ENCODE results near the gene PALLD.

PALLD gene

DNA sequence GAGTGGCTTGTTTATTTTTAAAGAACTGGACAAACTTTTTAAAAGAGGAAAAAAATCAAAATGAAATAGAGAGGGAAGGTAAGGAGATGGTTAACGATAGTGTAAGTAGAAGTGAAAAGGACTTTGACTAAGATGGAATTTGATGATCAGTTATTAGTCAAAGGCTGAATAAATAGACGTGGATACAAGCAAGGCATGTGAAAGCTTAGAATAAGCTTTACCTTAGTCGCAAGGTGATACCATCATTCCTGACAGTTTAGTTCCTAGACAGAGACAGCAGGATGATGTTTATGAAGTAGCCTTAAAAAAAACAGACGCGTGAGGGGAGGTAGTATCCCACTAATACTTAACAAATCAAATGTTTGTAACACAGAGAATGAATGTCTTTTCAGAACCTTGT lies 97.3 kb downstream of the PALLD start:
- DNase-seq: no peak

DNA sequence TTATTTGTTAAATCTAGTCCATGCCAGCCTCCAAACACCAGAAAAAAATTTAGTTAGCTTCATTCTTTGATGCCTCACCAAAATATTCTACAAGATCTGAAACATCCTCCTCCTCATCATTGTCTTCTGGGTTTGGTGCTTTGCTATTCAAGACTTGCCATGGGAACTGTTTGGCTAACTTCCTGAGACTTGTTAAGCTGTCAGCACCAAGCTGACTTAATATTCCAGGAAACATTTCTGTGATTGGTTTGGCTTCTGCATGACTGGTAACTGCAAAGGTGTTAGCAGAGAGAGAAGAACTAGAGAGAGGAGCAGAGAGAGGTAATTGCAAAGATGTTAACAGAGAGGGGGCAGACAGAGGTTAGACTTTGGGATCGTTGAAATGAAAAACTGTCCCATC lies 101.3 kb downstream of the PALLD start:
- DNase-seq: no peak

GRCh38 chr4:168600796-168601583 lies 104.1 kb downstream of the PALLD start:
- DNase-seq: no peak

GRCh38 chr4:168601899-168602298 lies 105.0 kb downstream of the PALLD start:
- no peak for DNase-seq

DNA sequence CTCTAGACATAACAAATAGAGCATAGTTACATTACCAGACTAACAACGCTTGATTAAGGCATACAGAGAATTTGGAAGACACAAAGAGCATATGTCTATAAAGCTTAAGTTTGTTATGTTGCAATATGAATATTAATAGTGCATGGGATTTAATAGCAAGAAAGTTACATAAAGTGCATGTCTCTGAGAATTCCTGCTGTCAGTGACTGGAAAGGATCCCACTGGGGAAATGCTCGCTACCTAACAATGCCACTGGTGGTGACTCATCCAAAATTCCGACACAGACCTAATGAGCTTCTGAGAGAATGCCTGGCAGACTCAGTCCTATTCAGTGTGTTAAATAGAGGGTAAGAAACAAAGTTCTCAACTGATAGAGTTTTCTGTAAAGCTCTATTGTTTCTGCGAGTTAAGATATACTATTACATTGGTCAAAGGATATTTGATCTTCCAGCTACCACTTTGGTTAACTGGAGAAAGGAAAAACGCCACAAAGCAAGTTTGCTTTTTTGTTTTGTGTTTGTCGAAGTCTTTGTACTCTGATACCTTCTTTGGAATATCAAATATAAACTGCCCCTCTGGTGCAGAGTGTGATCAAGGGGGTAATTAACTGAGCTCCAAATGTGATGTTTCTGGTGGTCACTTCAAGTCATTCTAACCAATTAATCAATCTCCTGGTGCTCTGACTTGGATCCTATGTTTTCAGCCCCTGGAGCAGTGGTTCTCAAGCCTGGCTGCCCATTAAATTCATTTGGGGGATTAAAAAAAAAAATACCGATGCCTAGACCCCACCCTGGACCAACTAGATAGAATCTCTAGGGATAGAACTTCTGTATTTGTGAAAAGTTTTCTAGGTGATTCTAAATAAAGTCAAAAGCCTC lies 107.9 kb downstream of the PALLD start:
- no peak for DNase-seq

GRCh38 chr4:168605411-168605810 lies 108.6 kb downstream of the PALLD start:
- no peak for DNase-seq

- DNase-seq: no peak
Observed at GRCh38 chr4:168607215-168607614, 110.4 kb downstream of the PALLD start.

- DNase-seq: no peak
Observed at GRCh38 chr4:168608771-168609170, 111.9 kb downstream of the PALLD start.

- DNase-seq: no peak
Observed at GRCh38 chr4:168609369-168609768, 112.5 kb downstream of the PALLD start.

GRCh38 chr4:168610911-168611530 lies 114.2 kb downstream of the PALLD start:
- DNase-seq: no peak

- DNase-seq: no peak
Observed at GRCh38 chr4:168612450-168613135, 115.7 kb downstream of the PALLD start.

DNA sequence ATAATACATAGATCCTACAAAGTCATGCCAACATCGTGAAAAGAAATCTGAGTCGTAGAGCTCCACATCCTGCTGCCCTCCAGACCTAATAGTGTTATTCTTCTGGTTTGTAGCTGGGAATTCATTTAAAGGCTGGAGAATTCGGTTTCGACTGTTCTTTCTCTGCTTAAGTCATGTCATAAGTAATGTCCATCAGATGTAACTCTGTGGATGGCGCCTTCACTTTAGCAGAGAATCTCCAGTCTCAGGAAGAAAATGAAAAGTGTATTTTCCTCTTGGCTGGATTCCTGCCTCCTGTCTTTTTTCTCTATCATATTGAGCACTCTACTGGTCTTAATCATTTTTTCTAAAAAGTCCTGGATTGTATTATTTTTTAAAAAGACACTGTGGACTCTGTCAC lies 117.0 kb downstream of the PALLD start:
- no peak for DNase-seq

DNA sequence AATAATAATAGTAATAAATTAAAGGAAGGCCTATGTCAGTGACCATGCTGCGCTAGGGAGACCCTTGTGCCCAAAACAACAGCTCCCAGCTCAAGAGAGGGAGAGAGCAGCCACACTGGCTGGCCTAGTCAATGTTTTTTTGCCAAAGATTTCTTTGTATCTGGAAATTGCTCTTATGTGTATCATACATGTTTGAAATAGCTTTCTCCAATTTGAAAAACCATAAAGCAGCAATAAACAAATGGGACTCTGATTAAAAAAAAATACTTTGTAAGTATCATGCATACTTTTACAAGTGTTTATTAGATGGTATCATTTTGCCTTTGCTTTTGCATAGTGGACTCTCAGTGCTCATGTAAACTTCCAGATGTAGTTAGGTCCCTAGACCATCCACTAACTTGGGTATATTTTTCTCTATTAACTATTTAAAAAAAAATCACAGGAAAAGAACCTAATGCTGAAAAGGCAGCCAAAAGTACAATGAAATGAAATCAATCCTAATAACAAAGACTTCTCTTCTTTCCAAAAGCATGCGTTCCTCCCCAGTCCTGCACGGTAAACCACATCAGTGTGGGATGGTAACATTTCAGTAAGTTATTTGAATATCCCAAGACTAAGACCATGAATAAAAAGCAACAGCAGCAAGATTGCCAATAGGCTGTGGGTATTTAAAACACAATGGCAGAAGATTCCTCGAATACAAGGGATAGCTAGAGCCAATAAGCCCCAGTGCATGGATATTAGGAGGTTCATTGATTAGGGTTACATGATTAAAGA lies 117.6 kb downstream of the PALLD start:
- no peak for DNase-seq

DNA sequence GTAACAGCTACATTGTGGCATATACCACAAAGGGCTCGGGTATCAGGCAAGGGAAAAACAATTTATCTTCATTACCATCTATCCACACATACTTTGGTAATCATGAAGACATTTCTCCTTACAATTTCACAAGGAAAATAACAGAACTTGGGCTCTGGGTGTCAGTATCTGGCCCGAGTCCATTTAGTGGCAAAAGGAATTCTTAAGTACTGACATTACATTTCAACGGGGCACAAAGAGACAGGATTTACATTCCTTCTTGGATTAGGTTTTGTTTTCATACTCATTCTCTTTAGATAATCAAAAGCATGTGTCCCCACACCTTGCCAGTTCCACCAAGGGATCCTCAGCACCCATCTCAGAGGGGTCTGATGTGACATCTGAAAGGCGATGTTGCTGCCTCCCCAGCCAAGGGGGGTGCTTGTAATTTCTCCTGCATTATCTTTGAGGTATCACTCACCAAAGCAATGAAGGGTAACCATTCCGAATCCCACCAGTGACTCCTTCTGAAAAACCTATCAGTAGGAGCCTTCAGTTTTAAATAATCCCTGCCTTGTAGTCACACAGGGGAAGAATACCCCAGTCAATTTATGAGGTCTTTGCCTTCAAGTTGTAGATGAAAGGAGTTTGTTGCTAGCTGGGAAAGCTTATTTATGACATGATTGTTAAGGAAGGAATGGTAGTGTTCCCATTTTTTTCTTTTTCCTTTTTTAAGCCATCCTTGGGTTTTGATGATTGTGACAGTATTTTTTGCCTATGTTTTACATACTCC lies 118.6 kb downstream of the PALLD start:
- no peak for DNase-seq

DNA sequence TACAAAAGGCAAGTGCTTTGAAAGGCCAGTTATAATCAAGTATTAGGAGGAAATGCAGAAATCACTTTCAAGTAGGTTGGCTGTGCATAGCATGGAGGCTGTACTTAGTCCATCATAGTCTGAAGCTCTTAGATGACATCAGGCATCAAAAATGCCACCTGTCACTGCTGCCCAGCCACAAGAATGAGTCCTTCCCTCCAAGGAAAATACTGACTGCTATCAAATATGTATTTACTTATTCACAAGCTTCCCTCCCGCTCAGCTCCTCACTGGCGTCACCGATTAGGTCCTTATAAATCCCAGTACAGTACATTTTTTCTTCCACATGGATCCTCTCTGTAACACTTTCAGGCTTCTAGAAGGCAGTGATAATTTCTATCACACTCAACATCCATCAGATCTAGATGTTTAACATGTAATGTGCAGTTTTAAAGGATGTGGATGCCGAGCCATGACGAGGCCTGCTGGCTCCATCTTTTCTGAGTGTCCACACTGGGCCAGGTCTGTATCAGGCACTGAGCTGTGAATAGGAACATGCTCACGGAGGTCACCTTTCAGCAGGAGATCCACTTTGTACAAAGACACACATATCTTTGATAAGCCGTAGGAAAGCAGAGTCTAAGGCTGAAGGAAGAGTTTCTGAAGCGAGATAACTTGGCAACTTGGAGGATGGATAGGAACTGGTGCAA lies 121.9 kb downstream of the PALLD start:
- DNase-seq: no peak

DNA sequence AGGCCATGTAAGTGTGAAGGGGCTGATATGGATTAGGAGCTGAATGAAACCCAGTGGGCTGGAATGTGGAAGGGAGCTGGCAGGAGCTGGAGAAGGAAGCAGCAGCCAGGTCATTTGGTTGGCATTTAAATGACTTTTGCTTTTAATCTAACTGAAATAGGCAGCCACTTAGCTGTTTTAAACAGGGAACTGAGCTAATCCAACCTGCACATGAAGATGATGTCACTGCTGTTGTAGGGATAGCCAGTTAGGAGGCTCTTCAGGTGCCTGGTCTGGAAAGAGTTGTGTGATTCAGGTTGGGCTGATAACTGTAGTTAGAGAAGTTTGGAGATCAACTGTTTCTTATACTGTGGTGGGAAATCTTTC lies 122.4 kb downstream of the PALLD start:
- no peak for DNase-seq

- DNase-seq: no peak
Observed at GRCh38 chr4:168621806-168622589, 125.1 kb downstream of the PALLD start.

DNA sequence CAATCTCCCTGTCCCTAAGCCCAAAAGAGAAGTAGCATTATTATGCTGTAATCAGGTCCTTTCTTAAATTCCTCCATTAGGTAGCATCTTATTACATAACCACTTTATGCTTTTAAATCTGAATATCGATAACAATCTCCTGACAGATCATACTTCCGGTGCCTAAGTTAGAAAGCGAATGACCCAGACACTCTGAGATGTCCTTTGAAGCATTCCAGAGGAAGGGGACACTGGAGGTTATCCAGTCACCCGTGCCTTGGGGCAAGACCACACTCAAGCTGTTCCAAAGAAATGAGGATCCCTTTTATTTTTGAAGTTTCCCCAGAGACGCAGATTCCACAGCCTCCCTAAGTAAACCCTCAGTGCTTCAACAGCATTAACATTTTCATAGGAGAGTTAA lies 125.7 kb downstream of the PALLD start:
- no peak for DNase-seq

DNA sequence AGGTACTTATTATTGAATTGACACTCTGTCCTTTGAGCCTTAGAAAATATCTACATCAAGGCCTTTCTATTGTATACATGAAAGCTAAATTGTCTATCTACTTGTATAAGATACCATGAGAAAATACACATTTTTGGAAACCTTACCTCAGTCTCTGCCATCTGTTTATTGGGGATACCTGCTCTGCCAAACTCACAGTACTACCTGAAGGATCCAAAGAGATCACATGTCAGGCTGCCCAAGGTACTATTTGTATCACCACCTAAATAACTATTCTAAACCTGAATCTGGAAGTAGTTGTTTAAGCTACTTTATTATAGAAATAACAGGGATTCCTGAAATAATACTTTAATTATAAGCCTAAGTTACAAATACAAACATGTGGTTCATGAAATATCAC lies 126.2 kb downstream of the PALLD start:
- DNase-seq: no peak

GRCh38 chr4:168623484-168623883 lies 126.6 kb downstream of the PALLD start:
- DNase-seq: no peak

Measured in central memory CD4-positive, alpha-beta T cell (primary cell).